GM19438 (cell line): ENCODE data around the gene RGMB.

Experiments used
- ATAC-seq: cut with Tn5 transposase; IDR thresholded peaks from one replicate; pipeline ENCODE4 v1.9.1; 2021; ENCODE audit warnings: low read depth; ENCODE audit not compliant: unreplicated experiment

RGMB gene

GRCh38 chr5:98825582-98826375 lies 52.3 kb downstream of the RGMB start:
- ATAC-seq = no peak

- ATAC-seq = no peak
These were observed 53.7 kb downstream of the RGMB start for GRCh38 chr5:98827161-98827560.

GRCh38 chr5:98827588-98828284 lies 54.3 kb downstream of the RGMB start:
- ATAC-seq = no peak

- ATAC-seq = no peak
These were observed 62.7 kb downstream of the RGMB start for GRCh38 chr5:98836175-98836574.

- no peak for ATAC-seq
These were observed 66.3 kb downstream of the RGMB start for GRCh38 chr5:98839469-98840383.

GRCh38 chr5:98840946-98841345 lies 67.5 kb downstream of the RGMB start:
- ATAC-seq = no peak

- no peak for ATAC-seq
These were observed 70.0 kb downstream of the RGMB start for GRCh38 chr5:98843481-98843880.

- ATAC-seq = no peak
These were observed 71.4 kb downstream of the RGMB start for GRCh38 chr5:98844865-98845264.

GRCh38 chr5:98845878-98846277 lies 72.4 kb downstream of the RGMB start:
- ATAC-seq = no peak
